HG03571 (cell line): ENCODE data around the gene RGS2.

ENCODE experiments used
- ATAC-seq: cut with Tn5 transposase; IDR thresholded peaks from one replicate; pipeline ENCODE4 v1.9.1; 2021; ENCODE audit not compliant: unreplicated experiment

The RGS2 gene

GRCh38 chr1:192794768-192795035 is 14.1 kb upstream of the RGS2 start:
- ATAC-seq: no peak

- no peak for ATAC-seq
Observed at GRCh38 chr1:192795916-192796618, 12.8 kb upstream of the RGS2 start.

- no peak for ATAC-seq
Observed at GRCh38 chr1:192797143-192797542, 11.7 kb upstream of the RGS2 start.

- ATAC-seq: no peak
Observed at GRCh38 chr1:192797891-192798290, 10.9 kb upstream of the RGS2 start.

GRCh38 chr1:192801451-192801850 is 7.4 kb upstream of the RGS2 start:
- ATAC-seq: no peak

GRCh38 chr1:192802406-192802805 is 6.4 kb upstream of the RGS2 start:
- no peak for ATAC-seq

GRCh38 chr1:192803501-192803900 is 5.3 kb upstream of the RGS2 start:
- no peak for ATAC-seq

GRCh38 chr1:192805832-192806323 is 3.0 kb upstream of the RGS2 start:
- peak; percentile 11 for ATAC-seq

GRCh38 chr1:192807211-192808162 is 1.4 kb upstream of the RGS2 start:
- peak; percentile 34 for ATAC-seq

- no peak for ATAC-seq
Observed at GRCh38 chr1:192808163-192808517, 699 bp upstream of the RGS2 start.

GRCh38 chr1:192809307-192810252 is 741 bp downstream of the RGS2 start:
- no peak for ATAC-seq

GRCh38 chr1:192810253-192810880 is 1.5 kb downstream of the RGS2 start:
- ATAC-seq: peak; percentile 14

- ATAC-seq: no peak
Observed at GRCh38 chr1:192811006-192811405, 2.2 kb downstream of the RGS2 start.

- no peak for ATAC-seq
Observed at GRCh38 chr1:192811594-192812239, 2.9 kb downstream of the RGS2 start.

GRCh38 chr1:192812420-192813209 is 3.8 kb downstream of the RGS2 start:
- ATAC-seq: no peak

GRCh38 chr1:192814805-192815204 is 6.0 kb downstream of the RGS2 start:
- no peak for ATAC-seq

GRCh38 chr1:192817246-192817645 is 8.4 kb downstream of the RGS2 start:
- no peak for ATAC-seq

- no peak for ATAC-seq
Observed at GRCh38 chr1:192821296-192821695, 12.5 kb downstream of the RGS2 start.

GRCh38 chr1:192824511-192824910 is 15.7 kb downstream of the RGS2 start:
- no peak for ATAC-seq
